OCI-LY7 (cell line): ENCODE measurements around the gene FLAD1. TPM values are rescaled to one million over a fixed set of nuclear protein-coding genes. Genes with fewer than 3 reads are reported as not detected.

ENCODE experiments used
- BruUV-seq: library from RNA; stranded (reverse); fragments of 400-500 nt; replicated peaks from 2 replicates; lab custom pipeline; 2021; lab: Mats Ljungman, UMichigan
- CTCF ChIA-PET: fragments of 300-600 bp; sonication (Branson Sonifier 250); formaldehyde crosslinking; loops from one replicate; lab custom pipeline; 2022; ENCODE audit warnings: antibody characterized with exemption; ENCODE audit not compliant: unreplicated experiment; lab: Charles Lee
- POLR2A ChIA-PET: fragments of 300-600 bp; sonication (Branson Sonifier 250); formaldehyde crosslinking; loops from one replicate; lab custom pipeline; 2022; ENCODE audit warnings: antibody characterized with exemption; lab: Charles Lee
- DNase-seq: peaks from one replicate; pipeline ENCODE4 v3.0.0-alpha.2; 2015; ENCODE audit warnings: low spot score
- H2AFZ ChIP-seq: fragments of 200-600 bp; sonication (generic), shearing (Covaris generic); 2 replicates; pipeline ENCODE4 v1.6.1; 2014; ENCODE audit warnings: mild to moderate bottlenecking, antibody characterized with exemption, low read length, moderate library complexity
- H3K27ac ChIP-seq: fragments of 200-600 bp; sonication (generic); 2 replicates; pipeline ENCODE4 v1.5.1; 2014; ENCODE audit warnings: mixed run types, low read depth, mild to moderate bottlenecking, moderate library complexity, low read length, inconsistent platforms; ENCODE audit not compliant: poor library complexity, severe bottlenecking
- H3K36me3 ChIP-seq: fragments of 200-600 bp; sonication (generic); 2 replicates; pipeline ENCODE4 v1.6.1; 2014; ENCODE audit warnings: mild to moderate bottlenecking, antibody characterized with exemption, low read length, moderate library complexity, mixed read lengths; ENCODE audit not compliant: insufficient read depth
- H3K4me1 ChIP-seq: fragments of 200-600 bp; sonication (generic); 2 replicates; pipeline ENCODE4 v1.5.1; 2014; ENCODE audit warnings: mild to moderate bottlenecking, low read length; ENCODE audit not compliant: insufficient read depth, poor library complexity, severe bottlenecking
- H3K4me2 ChIP-seq: fragments of 200-600 bp; sonication (generic); 2 replicates; pipeline ENCODE4 v1.6.1; 2014; ENCODE audit warnings: mild to moderate bottlenecking, low read length
- H3K4me3 ChIP-seq: fragments of 200-600 bp; sonication (generic); 2 replicates; pipeline ENCODE4 v1.5.1; 2014; ENCODE audit warnings: mild to moderate bottlenecking, low read depth, low read length; ENCODE audit not compliant: poor library complexity, severe bottlenecking
- H3K79me2 ChIP-seq: fragments of 200-600 bp; sonication (generic); 2 replicates; pipeline ENCODE4 v1.6.1; 2016; ENCODE audit warnings: low read depth, mild to moderate bottlenecking, low read length, moderate library complexity, mixed read lengths; ENCODE audit not compliant: insufficient read depth
- H3K9me2 ChIP-seq: fragments of 200-600 bp; sonication (generic); 2 replicates; pipeline ENCODE4 v1.6.1; 2016; ENCODE audit warnings: mild to moderate bottlenecking, low read length, mixed read lengths; ENCODE audit not compliant: insufficient read depth
- H3K9me3 ChIP-seq: fragments of 200-600 bp; sonication (generic); 2 replicates; pipeline ENCODE4 v1.6.1; 2014; ENCODE audit warnings: mild to moderate bottlenecking, mixed run types, low read length, mixed read lengths
- H4K20me1 ChIP-seq: fragments of 200-600 bp; sonication (generic); 2 replicates; pipeline ENCODE4 v1.6.1; 2014; ENCODE audit warnings: mild to moderate bottlenecking, antibody characterized with exemption, low read length, moderate library complexity, mixed read lengths; ENCODE audit not compliant: insufficient read depth
- EZH2phosphoT487 ChIP-seq: fragments of 200-600 bp; sonication (generic); IDR thresholded peaks from 2 replicates; pipeline ENCODE4 v1.6.1; 2018; ENCODE audit warnings: low read depth, borderline replicate concordance, mild to moderate bottlenecking, mixed run types, antibody characterized with exemption, low read length, moderate library complexity, mixed read lengths
- intact Hi-C: fragments of 100-400 bp; cut with micrococcal nuclease; formaldehyde crosslinking; loops from one replicate; pipeline ENCODE4 v1.10.0; 2022; ENCODE audit not compliant: unreplicated experiment
- total RNA-seq, 2 experiments: library from RNA; depleted of rRNA in 1 of 2; stranded (reverse); fragments of >200 nt in 1 of 2; shearing (Covaris generic) in 1 of 2; gene quantifications; 2 replicates each; pipeline ENCODE4 v1.2.3, GENCODE V29; 2014 to 2022
- TF ChIP-seq, protein P1 (sequence below): fragments of 200-600 bp; sonication (generic); conservative IDR thresholded peaks from 2 replicates; pipeline ENCODE4 v1.5.1; 2014; ENCODE audit warnings: mild to moderate bottlenecking, antibody characterized with exemption, low read length, moderate library complexity, mixed read lengths

FLAD1 gene
- total RNA-seq, 2 experiments from 2014 or later, result 52.7 to 57.9 TPM

DNA sequence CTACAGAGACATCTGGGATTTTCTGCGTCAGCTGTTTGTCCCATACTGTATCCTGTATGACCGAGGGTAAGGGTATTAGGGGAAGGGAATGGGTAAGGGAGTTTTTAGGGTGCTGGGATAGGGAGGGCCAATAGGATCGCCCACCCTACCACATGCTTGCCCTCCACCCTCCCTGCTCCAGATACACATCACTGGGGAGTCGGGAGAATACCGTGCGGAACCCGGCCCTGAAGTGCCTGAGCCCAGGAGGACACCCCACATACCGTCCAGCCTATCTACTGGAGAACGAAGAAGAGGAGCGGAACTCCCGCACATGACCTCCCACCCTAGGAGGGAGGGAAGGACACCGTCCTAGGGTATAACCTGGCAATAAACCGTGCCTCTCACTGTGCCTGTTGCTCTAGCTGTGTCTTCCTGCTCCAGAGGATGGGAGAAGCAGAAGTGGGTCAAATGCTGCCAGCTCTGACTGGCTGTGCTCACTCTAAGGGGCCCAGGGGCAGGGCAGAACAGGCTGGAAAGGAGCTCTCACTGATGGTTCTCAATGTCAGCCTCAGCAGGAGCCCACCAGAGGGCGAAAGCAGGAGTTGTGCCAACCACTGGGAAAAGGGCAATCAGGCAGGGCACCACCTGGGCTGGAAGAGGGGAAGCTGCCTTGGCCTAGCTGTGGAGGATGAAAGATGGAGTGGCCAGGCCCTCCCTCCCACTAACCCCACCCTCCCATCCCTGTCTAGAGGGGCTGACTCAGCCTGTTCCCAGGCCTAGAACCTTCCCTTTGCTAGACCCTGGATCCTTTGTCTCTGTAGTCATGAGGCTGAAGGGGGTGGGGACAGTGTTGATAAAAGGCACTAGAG is 9.8 kb downstream of the FLAD1 start:
- no peaks in the 10 kb centered on the region for H3K9me3 ChIP-seq
- H3K27ac ChIP-seq, result no peak overlapping the region
- no peak for DNase-seq
- H3K4me3 ChIP-seq, result no peak overlapping the region
- H3K79me2 ChIP-seq, result peaks cover 4% of the 10 kb centered on the region; the same call in 1 of the 2 replicates
- intact Hi-C loops, result no loop called here
- H3K4me1 ChIP-seq, result peaks cover 26% of the 10 kb centered on the region
- H2AFZ ChIP-seq, result no peak overlapping the region
- no peak overlapping the region for H3K4me2 ChIP-seq
- H3K9me2 ChIP-seq, result no peaks in the 10 kb centered on the region
- ChIA-PET CTCF (interaction anchor here (1.1 kb wide), 1 partner anchor 69 kb away, joined by 4 read pairs; no protein-coding TSS in a partner anchor), POLR2A (interaction anchor here (1.2 kb wide), 1 partner anchor 20 kb away, joined by 3 read pairs; no protein-coding TSS in a partner anchor)
- no peaks in the 10 kb centered on the region for H4K20me1 ChIP-seq
- BruUV-seq, result no TSS peak
- TF ChIP-seq EZH2phosphoT487, result no peak
- TF ChIP-seq, protein P1, sequence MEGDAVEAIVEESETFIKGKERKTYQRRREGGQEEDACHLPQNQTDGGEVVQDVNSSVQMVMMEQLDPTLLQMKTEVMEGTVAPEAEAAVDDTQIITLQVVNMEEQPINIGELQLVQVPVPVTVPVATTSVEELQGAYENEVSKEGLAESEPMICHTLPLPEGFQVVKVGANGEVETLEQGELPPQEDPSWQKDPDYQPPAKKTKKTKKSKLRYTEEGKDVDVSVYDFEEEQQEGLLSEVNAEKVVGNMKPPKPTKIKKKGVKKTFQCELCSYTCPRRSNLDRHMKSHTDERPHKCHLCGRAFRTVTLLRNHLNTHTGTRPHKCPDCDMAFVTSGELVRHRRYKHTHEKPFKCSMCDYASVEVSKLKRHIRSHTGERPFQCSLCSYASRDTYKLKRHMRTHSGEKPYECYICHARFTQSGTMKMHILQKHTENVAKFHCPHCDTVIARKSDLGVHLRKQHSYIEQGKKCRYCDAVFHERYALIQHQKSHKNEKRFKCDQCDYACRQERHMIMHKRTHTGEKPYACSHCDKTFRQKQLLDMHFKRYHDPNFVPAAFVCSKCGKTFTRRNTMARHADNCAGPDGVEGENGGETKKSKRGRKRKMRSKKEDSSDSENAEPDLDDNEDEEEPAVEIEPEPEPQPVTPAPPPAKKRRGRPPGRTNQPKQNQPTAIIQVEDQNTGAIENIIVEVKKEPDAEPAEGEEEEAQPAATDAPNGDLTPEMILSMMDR, result peak; percentile 45; the same call in 1 of the 2 replicates
- peaks cover 35% of the 10 kb centered on the region for H3K36me3 ChIP-seq

DNA sequence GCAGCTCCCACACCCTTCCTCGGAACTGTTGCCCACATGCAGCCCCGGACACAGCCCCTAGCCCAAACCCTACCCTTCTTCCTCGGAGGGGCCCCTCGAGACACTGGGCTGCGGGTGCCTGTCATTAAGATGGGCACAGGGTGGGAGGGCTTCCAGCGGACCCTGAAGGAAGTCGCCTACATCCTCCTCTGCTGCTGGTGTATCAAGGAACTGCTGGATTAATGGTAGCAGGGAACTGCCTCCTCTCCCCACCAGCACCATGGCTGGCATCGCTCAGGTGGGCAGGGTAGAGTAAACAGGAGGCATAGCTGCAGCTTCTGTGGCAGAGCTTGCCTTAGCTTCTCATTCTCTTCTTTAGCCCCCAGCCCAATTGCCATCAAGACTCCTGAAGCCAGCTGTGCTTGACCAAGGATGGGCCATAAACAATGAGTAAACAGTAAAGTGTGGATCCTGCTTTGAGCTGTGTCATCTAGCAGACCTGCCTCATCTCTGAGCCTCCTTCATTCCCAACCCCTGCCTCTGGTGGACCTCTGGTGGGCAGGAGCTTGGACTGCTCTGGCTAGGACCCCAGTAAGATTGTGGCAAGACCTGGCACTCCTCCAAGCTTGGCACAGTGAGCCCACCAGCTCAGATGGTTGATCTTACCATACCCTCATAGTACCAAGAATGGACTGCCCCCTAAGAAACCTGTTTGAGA is 10.6 kb downstream of the FLAD1 start, which contains the start of gene LENEP:
Gene LENEP, plus strand, starts transcription at position 15 of the 697 bp plus-strand sequence. Its CDS starts 22 bp downstream, at position 37.
- CTCF ChIA-PET, result interaction anchor here (1.1 kb wide), 1 partner anchor 68 kb away, joined by 4 read pairs; no protein-coding TSS in a partner anchor
- H2AFZ ChIP-seq, result no peak within 1 kb of the TSS
- peaks cover 4% of the 10 kb centered on the region; the same call in 1 of the 2 replicates for H3K79me2 ChIP-seq
- intact Hi-C loops, result no loop called here
- H3K9me3 ChIP-seq, result no peaks in the 10 kb centered on the region
- peak within 1 kb of the TSS; percentile 20 for H3K27ac ChIP-seq
- no peaks in the 10 kb centered on the region for H4K20me1 ChIP-seq
- peaks cover 33% of the 10 kb centered on the region for H3K4me1 ChIP-seq
- DNase-seq, result no peak
- BruUV-seq, result no TSS peak
- H3K9me2 ChIP-seq, result no peaks in the 10 kb centered on the region
- no peak within 1 kb of the TSS for H3K4me3 ChIP-seq
- peaks cover 27% of the 10 kb centered on the region for H3K36me3 ChIP-seq
- H3K4me2 ChIP-seq, result no peak within 1 kb of the TSS
- TF ChIP-seq, protein P1, result no peak
- no peak for TF ChIP-seq EZH2phosphoT487
- POLR2A ChIA-PET, result interaction anchor here (1.0 to 1.7 kb wide), 4 partner anchors 10 to 38 kb away, joined by 3 to 16 read pairs (median 4); partner anchors contain the start of genes FLAD1 and PBXIP1
